Panc1 (cell line): Measurements from ENCODE around the gene ATOH8.

Experiments used
- CTCF ChIP-seq: fragments of 450-650 bp; IDR thresholded peaks from 2 replicates; pipeline ENCODE4 v1.5.1; 2017; ENCODE audit warnings: mild to moderate bottlenecking
- POLR2AphosphoS5 ChIP-seq: IDR thresholded peaks from 2 replicates; pipeline ENCODE4 v1.6.1; 2012; ENCODE audit warnings: mild to moderate bottlenecking, low read depth, low read length, moderate library complexity
- TF ChIP-seq, protein P1 (sequence below), 2 experiments: IDR thresholded peaks; 2 replicates each; pipeline ENCODE4 v1.6.1; 2011 to 2012; ENCODE audit warnings: low read depth in 2 of 2, control low read depth in 1 of 2, low read length in 1 of 2, mild to moderate bottlenecking in 1 of 2, moderate library complexity in 1 of 2; ENCODE audit not compliant: insufficient read depth in 1 of 2

DNA sequence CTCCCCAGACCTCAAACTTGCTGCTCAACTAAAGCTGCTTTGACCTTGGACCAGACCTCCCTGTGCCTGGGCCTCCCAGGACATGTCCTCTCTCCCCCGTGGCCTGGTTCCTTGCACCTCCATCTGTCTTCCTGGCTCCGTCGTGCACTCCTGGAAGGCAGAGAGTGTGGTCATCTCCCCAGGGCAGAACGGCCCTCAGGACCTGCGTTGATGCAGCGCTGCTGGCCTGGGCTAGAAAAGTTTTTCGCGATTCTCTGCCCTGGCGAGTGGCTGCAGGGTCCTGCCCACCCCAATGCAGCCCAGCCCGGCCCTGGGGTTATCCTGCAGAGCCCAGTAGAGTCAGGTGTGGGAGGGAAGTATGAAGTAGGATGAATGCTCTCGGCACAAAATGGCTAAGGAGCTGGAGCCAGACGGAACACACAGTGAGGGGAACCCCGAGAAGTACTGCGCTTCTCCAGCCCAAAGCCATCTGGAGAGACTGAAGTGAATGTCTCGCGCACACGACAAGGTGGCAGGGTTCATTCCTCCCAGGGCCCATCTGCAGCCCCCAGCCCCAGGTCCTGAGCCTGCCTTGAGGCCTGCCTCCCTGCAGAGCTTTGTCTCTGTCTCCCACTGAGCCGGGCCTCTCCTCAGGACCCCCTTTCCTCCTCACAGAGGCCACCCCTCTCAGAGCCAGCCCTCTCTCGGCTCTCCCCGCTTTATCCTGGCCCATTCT lies 41.7 kb downstream of the ATOH8 start:
- TF ChIP-seq, protein P1, sequence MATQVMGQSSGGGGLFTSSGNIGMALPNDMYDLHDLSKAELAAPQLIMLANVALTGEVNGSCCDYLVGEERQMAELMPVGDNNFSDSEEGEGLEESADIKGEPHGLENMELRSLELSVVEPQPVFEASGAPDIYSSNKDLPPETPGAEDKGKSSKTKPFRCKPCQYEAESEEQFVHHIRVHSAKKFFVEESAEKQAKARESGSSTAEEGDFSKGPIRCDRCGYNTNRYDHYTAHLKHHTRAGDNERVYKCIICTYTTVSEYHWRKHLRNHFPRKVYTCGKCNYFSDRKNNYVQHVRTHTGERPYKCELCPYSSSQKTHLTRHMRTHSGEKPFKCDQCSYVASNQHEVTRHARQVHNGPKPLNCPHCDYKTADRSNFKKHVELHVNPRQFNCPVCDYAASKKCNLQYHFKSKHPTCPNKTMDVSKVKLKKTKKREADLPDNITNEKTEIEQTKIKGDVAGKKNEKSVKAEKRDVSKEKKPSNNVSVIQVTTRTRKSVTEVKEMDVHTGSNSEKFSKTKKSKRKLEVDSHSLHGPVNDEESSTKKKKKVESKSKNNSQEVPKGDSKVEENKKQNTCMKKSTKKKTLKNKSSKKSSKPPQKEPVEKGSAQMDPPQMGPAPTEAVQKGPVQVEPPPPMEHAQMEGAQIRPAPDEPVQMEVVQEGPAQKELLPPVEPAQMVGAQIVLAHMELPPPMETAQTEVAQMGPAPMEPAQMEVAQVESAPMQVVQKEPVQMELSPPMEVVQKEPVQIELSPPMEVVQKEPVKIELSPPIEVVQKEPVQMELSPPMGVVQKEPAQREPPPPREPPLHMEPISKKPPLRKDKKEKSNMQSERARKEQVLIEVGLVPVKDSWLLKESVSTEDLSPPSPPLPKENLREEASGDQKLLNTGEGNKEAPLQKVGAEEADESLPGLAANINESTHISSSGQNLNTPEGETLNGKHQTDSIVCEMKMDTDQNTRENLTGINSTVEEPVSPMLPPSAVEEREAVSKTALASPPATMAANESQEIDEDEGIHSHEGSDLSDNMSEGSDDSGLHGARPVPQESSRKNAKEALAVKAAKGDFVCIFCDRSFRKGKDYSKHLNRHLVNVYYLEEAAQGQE (IDR thresholded peaks at IDR 0.05; ENCODE audit: insufficient read depth in 1 of 2, low read depth in 2 of 2, low read length in 1 of 2): no peak
- TF ChIP-seq CTCF (no peak), POLR2AphosphoS5 (no peak)
